Neural cell (in vitro differentiated cells): ENCODE measurements around the gene EP400.

ENCODE experiments used
- EP300 ChIP-seq: fragments of 450-650 bp; conservative IDR thresholded peaks from 2 replicates; pipeline ENCODE4 v1.6.1; 2014; ENCODE audit warnings: antibody characterized with exemption, mild to moderate bottlenecking, moderate library complexity; ENCODE audit not compliant: poor library complexity, severe bottlenecking
- EZH2 ChIP-seq: fragments of 200-600, 300-800 bp; shearing (Covaris generic), sonication (generic); IDR thresholded peaks from 2 replicates; pipeline ENCODE4 v1.6.1; 2014; ENCODE audit warnings: antibody characterized with exemption, low read length, borderline replicate concordance, mild to moderate bottlenecking; ENCODE audit not compliant: insufficient read depth, poor library complexity, severe bottlenecking
- MXI1 ChIP-seq: fragments of 450-650 bp; conservative IDR thresholded peaks from 2 replicates; pipeline ENCODE4 v1.6.1; 2014; ENCODE audit warnings: antibody characterized with exemption, mild to moderate bottlenecking; ENCODE audit not compliant: poor library complexity, severe bottlenecking
- POLR2AphosphoS5 ChIP-seq: IDR thresholded peaks from 2 replicates; pipeline ENCODE4 v1.6.1; 2012
- SMC3 ChIP-seq: fragments of 450-650 bp; conservative IDR thresholded peaks from 2 replicates; pipeline ENCODE4 v1.6.1; 2014; ENCODE audit warnings: antibody characterized with exemption, mild to moderate bottlenecking, moderate library complexity; ENCODE audit not compliant: poor library complexity
- TAF1 ChIP-seq: IDR thresholded peaks from 2 replicates; pipeline ENCODE4 v1.6.1; 2012; ENCODE audit warnings: low read depth
- TF ChIP-seq, protein P1 (sequence below): fragments of 450-650 bp; IDR thresholded peaks from 2 replicates; pipeline ENCODE4 v1.5.1; 2014; ENCODE audit warnings: antibody characterized with exemption, mild to moderate bottlenecking, moderate library complexity; ENCODE audit not compliant: poor library complexity, severe bottlenecking

DNA sequence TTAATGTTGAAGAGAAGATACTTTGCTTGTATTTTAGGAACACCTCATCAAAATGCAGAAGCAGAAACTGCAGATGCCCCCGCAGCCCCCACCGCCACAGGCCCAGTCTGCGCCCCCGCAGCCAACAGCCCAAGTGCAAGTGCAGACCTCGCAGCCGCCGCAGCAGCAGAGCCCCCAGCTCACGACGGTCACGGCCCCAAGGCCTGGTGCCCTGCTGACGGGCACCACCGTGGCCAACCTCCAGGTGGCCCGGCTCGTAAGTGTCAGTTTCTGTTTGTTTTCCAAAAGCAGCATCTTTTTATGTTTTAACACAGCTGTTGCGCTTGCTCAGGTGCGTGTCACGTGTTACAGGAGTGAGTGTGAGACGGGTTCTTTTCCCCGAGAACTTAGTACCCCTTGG is 114.9 kb downstream of the EP400 start:
- TF ChIP-seq, protein P1, sequence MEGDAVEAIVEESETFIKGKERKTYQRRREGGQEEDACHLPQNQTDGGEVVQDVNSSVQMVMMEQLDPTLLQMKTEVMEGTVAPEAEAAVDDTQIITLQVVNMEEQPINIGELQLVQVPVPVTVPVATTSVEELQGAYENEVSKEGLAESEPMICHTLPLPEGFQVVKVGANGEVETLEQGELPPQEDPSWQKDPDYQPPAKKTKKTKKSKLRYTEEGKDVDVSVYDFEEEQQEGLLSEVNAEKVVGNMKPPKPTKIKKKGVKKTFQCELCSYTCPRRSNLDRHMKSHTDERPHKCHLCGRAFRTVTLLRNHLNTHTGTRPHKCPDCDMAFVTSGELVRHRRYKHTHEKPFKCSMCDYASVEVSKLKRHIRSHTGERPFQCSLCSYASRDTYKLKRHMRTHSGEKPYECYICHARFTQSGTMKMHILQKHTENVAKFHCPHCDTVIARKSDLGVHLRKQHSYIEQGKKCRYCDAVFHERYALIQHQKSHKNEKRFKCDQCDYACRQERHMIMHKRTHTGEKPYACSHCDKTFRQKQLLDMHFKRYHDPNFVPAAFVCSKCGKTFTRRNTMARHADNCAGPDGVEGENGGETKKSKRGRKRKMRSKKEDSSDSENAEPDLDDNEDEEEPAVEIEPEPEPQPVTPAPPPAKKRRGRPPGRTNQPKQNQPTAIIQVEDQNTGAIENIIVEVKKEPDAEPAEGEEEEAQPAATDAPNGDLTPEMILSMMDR: no peak
- no peak for TF ChIP-seq POLR2AphosphoS5
- TF ChIP-seq EP300: no peak
- TF ChIP-seq SMC3: no peak
- no peak for TF ChIP-seq EZH2
- no peak for TF ChIP-seq MXI1
- TF ChIP-seq TAF1: no peak
